DOHH2 (cell line): Measurements from ENCODE around the gene RB1.

Source experiments
- H3F3A ChIP-seq: fragments of 200-600 bp; sonication (generic), shearing (Covaris generic); 2 replicates; pipeline ENCODE4 v1.6.0; 2016; ENCODE audit warnings: antibody characterized with exemption, mild to moderate bottlenecking; ENCODE audit not compliant: control insufficient read depth, insufficient read depth
- H3K27ac ChIP-seq: fragments of 200-600 bp; sonication (generic); 2 replicates; pipeline ENCODE4 v1.5.1; 2014; ENCODE audit warnings: low read depth, mild to moderate bottlenecking, low read length, moderate library complexity
- H3K27me3 ChIP-seq: fragments of 200-600 bp; sonication (generic); 2 replicates; pipeline ENCODE4 v1.6.1; 2014; ENCODE audit warnings: mild to moderate bottlenecking, low read length, mixed read lengths; ENCODE audit not compliant: control insufficient read depth
- H3K36me3 ChIP-seq: fragments of 200-600 bp; sonication (generic); 2 replicates; pipeline ENCODE4 v1.6.1; 2014; ENCODE audit warnings: mild to moderate bottlenecking, low read length, moderate library complexity, mixed read lengths; ENCODE audit not compliant: control insufficient read depth
- H3K4me1 ChIP-seq: fragments of 200-600 bp; sonication (generic); 2 replicates; pipeline ENCODE4 v1.6.1; 2014; ENCODE audit warnings: mild to moderate bottlenecking, low read length, mixed read lengths; ENCODE audit not compliant: control insufficient read depth
- H3K4me2 ChIP-seq: fragments of 200-600 bp; sonication (generic); 2 replicates; pipeline ENCODE4 v1.6.0; 2014; ENCODE audit warnings: mild to moderate bottlenecking, low read length, moderate library complexity
- H3K4me3 ChIP-seq: fragments of 200-600 bp; sonication (generic); 2 replicates; pipeline ENCODE4 v1.5.1; 2014; ENCODE audit warnings: mild to moderate bottlenecking, low read length, mixed read lengths
- H3K79me2 ChIP-seq: fragments of 200-600 bp; sonication (generic); 2 replicates; pipeline ENCODE4 v1.6.1; 2014; ENCODE audit warnings: mild to moderate bottlenecking, low read length, mixed read lengths; ENCODE audit not compliant: control insufficient read depth
- H3K9me2 ChIP-seq: fragments of 200-600 bp; sonication (generic); replicated peaks from 2 replicates; pipeline ENCODE4 v1.6.1; 2014; ENCODE audit warnings: mild to moderate bottlenecking, low read length, mixed read lengths; ENCODE audit not compliant: control insufficient read depth
- H3K9me3 ChIP-seq: fragments of 200-600 bp; sonication (generic); 2 replicates; pipeline ENCODE4 v1.6.1; 2014; ENCODE audit warnings: antibody characterized with exemption, low read length, mixed read lengths; ENCODE audit not compliant: control insufficient read depth, insufficient read depth
- H4K20me1 ChIP-seq: fragments of 200-600 bp; sonication (generic); 2 replicates; pipeline ENCODE4 v1.6.0; 2014; ENCODE audit warnings: low read depth, mild to moderate bottlenecking, antibody characterized with exemption, low read length, moderate library complexity; ENCODE audit not compliant: control insufficient read depth, insufficient read depth
- CTCF ChIP-seq: fragments of 200-600 bp; sonication (generic); IDR thresholded peaks from one replicate; pipeline ENCODE4 v1.5.1; 2014; ENCODE audit warnings: antibody characterized with exemption, mild to moderate bottlenecking, low read depth, low read length; ENCODE audit not compliant: poor library complexity, severe bottlenecking
- EZH2phosphoT487 ChIP-seq: fragments of 200-600 bp; sonication (generic); IDR thresholded peaks from 2 replicates; pipeline ENCODE4 v1.6.1; 2017; ENCODE audit warnings: borderline replicate concordance, mild to moderate bottlenecking, antibody characterized with exemption, low read length, moderate library complexity, mixed read lengths

Gene RB1

GRCh38 chr13:48510698-48511097 is 207.1 kb downstream of the RB1 start:
- H3K4me3 ChIP-seq = no peak overlapping the region
- no peaks in the 10 kb centered on the region for H3K9me2 ChIP-seq
- no peaks in the 10 kb centered on the region for H3K27me3 ChIP-seq
- H3K4me2 ChIP-seq = no peak overlapping the region
- H3K79me2 ChIP-seq = no peaks in the 10 kb centered on the region
- no peak for TF ChIP-seq CTCF
- no peak for TF ChIP-seq EZH2phosphoT487
- no peak overlapping the region for H3K27ac ChIP-seq
- H3K4me1 ChIP-seq = peaks cover 13% of the 10 kb centered on the region
- H3K9me3 ChIP-seq = no peaks in the 10 kb centered on the region
- no peaks in the 10 kb centered on the region for H3F3A ChIP-seq
- no peaks in the 10 kb centered on the region for H4K20me1 ChIP-seq
- peaks cover 13% of the 10 kb centered on the region for H3K36me3 ChIP-seq

GRCh38 chr13:48511621-48512230 is 208.2 kb downstream of the RB1 start:
- H3K36me3 ChIP-seq = peaks cover 13% of the 10 kb centered on the region
- no peak for TF ChIP-seq CTCF
- TF ChIP-seq EZH2phosphoT487 = no peak
- no peaks in the 10 kb centered on the region for H3K79me2 ChIP-seq
- H3K4me3 ChIP-seq = no peak overlapping the region
- no peak overlapping the region for H3K4me2 ChIP-seq
- H3K4me1 ChIP-seq = peaks cover 2% of the 10 kb centered on the region
- no peaks in the 10 kb centered on the region for H3K9me2 ChIP-seq
- no peaks in the 10 kb centered on the region for H3F3A ChIP-seq
- no peaks in the 10 kb centered on the region for H3K9me3 ChIP-seq
- no peaks in the 10 kb centered on the region for H3K27me3 ChIP-seq
- H4K20me1 ChIP-seq = no peaks in the 10 kb centered on the region
- H3K27ac ChIP-seq = no peak overlapping the region

GRCh38 chr13:48514793-48515192 is 211.2 kb downstream of the RB1 start:
- Histone ChIP-seq H3K79me2 (no peaks in the 10 kb centered on the region), H3K4me3 (no peak overlapping the region), H3K4me2 (no peak overlapping the region), H3K4me1 (no peaks in the 10 kb centered on the region), H3F3A (no peaks in the 10 kb centered on the region), H3K36me3 (peaks cover 13% of the 10 kb centered on the region), H4K20me1 (no peaks in the 10 kb centered on the region), H3K27me3 (no peaks in the 10 kb centered on the region), H3K9me3 (no peaks in the 10 kb centered on the region), H3K9me2 (no peaks in the 10 kb centered on the region), H3K27ac (no peak overlapping the region)
- TF ChIP-seq CTCF = no peak
- TF ChIP-seq EZH2phosphoT487 = no peak
